A549 (cell line): ENCODE data around the gene ZBTB16.

Experiments used
- HOXA7 ChIP-seq: fragments of 250-450 bp; sonication (Bioruptor Pico); IDR thresholded peaks from 2 replicates; pipeline ENCODE4 v1.5.0; 2020; ENCODE audit warnings: mild to moderate bottlenecking, moderate library complexity
- HOXB5 ChIP-seq: fragments of 250-450 bp; sonication (Bioruptor Pico); IDR thresholded peaks from 2 replicates; pipeline ENCODE4 v1.5.0; 2020; ENCODE audit warnings: mild to moderate bottlenecking, moderate library complexity
- JUNB ChIP-seq: fragments of >200 bp; sonication (Bioruptor Twin); formaldehyde crosslinking; IDR thresholded peaks from 2 replicates; pipeline ENCODE4 v1.6.1; 2016
- MAFK ChIP-seq: fragments of 450-650 bp; IDR thresholded peaks from 2 replicates; pipeline ENCODE4 v1.6.1; 2014; ENCODE audit not compliant: partially characterized antibody
- PHF8 ChIP-seq: fragments of 200-600 bp; sonication (generic); IDR thresholded peaks from 2 replicates; pipeline ENCODE4 v1.6.1; 2016; ENCODE audit warnings: low read depth, mild to moderate bottlenecking, antibody characterized with exemption, moderate library complexity, borderline replicate concordance
- POLR2A ChIP-seq: IDR thresholded peaks from 2 replicates; pipeline ENCODE4 v1.6.1; 2012; ENCODE audit warnings: mild to moderate bottlenecking, low read length
- RARB ChIP-seq: fragments of 250-450 bp; sonication (Bioruptor Pico); IDR thresholded peaks from 2 replicates; pipeline ENCODE4 v1.8.0; 2021; ENCODE audit warnings: mild to moderate bottlenecking, moderate library complexity
- RFX5 ChIP-seq: fragments of 450-650 bp; IDR thresholded peaks from 2 replicates; pipeline ENCODE4 v1.7.1; 2014; ENCODE audit warnings: antibody characterized with exemption, mild to moderate bottlenecking, moderate library complexity
- ZFP36 ChIP-seq: fragments of 450-650 bp; IDR thresholded peaks from 2 replicates; pipeline ENCODE4 v1.6.1; 2014; ENCODE audit warnings: borderline replicate concordance; ENCODE audit not compliant: partially characterized antibody
- TF ChIP-seq, protein P1 (sequence below): fragments of 250-450 bp; sonication (Bioruptor Pico); IDR thresholded peaks from 2 replicates; pipeline ENCODE4 v1.5.0; 2021; ENCODE audit warnings: mild to moderate bottlenecking, moderate library complexity, borderline replicate concordance
- TF ChIP-seq, protein P2 (sequence below): fragments of >200 bp; sonication (Bioruptor Twin); formaldehyde crosslinking; IDR thresholded peaks from 3 replicates; pipeline ENCODE4 v1.5.1; 2016
- TF ChIP-seq, protein P3 (sequence below): fragments of 200-600 bp; sonication (generic); IDR thresholded peaks from 2 replicates; pipeline ENCODE4 v1.6.1; 2016; ENCODE audit warnings: antibody characterized with exemption, mild to moderate bottlenecking, moderate library complexity
- TF ChIP-seq, protein P4 (sequence below): IDR thresholded peaks from 2 replicates; pipeline ENCODE4 v1.6.1; 2012
- TF ChIP-seq, protein P5 (sequence below): fragments of 450-650 bp; IDR thresholded peaks from 2 replicates; pipeline ENCODE4 v1.6.1; 2014; ENCODE audit warnings: antibody characterized with exemption

DNA sequence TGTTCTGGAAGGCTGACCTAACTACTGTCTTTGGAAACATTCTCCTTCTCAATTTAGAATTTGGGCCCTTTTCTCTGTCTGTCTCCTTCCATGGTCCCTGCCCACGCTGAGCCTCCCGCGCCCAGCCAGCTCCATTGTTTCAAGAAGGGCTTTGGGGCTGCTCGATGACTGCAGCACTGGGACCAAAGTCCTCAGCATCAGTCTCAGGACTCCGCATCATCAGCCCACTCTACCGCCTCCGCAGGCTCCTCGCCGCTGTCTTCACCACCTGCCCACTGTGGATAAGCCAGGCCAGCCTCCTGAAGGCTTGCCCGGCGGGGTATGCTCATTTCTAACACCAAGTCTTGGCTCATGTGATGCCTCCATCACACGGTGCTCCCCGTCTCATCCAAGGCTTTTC lies 81.3 kb downstream of the ZBTB16 start:
- TF ChIP-seq, protein P1, sequence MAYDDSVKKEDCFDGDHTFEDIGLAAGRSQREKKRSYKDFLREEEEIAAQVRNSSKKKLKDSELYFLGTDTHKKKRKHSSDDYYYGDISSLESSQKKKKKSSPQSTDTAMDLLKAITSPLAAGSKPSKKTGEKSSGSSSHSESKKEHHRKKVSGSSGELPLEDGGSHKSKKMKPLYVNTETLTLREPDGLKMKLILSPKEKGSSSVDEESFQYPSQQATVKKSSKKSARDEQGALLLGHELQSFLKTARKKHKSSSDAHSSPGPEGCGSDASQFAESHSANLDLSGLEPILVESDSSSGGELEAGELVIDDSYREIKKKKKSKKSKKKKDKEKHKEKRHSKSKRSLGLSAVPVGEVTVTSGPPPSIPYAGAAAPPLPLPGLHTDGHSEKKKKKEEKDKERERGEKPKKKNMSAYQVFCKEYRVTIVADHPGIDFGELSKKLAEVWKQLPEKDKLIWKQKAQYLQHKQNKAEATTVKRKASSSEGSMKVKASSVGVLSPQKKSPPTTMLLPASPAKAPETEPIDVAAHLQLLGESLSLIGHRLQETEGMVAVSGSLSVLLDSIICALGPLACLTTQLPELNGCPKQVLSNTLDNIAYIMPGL = no peak
- no peak for TF ChIP-seq RARB (CRISPR knock-in tag)
- TF ChIP-seq, protein P2, sequence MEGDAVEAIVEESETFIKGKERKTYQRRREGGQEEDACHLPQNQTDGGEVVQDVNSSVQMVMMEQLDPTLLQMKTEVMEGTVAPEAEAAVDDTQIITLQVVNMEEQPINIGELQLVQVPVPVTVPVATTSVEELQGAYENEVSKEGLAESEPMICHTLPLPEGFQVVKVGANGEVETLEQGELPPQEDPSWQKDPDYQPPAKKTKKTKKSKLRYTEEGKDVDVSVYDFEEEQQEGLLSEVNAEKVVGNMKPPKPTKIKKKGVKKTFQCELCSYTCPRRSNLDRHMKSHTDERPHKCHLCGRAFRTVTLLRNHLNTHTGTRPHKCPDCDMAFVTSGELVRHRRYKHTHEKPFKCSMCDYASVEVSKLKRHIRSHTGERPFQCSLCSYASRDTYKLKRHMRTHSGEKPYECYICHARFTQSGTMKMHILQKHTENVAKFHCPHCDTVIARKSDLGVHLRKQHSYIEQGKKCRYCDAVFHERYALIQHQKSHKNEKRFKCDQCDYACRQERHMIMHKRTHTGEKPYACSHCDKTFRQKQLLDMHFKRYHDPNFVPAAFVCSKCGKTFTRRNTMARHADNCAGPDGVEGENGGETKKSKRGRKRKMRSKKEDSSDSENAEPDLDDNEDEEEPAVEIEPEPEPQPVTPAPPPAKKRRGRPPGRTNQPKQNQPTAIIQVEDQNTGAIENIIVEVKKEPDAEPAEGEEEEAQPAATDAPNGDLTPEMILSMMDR = no peak
- TF ChIP-seq HOXA7 (CRISPR knock-in tag) = no peak
- TF ChIP-seq, protein P3, sequence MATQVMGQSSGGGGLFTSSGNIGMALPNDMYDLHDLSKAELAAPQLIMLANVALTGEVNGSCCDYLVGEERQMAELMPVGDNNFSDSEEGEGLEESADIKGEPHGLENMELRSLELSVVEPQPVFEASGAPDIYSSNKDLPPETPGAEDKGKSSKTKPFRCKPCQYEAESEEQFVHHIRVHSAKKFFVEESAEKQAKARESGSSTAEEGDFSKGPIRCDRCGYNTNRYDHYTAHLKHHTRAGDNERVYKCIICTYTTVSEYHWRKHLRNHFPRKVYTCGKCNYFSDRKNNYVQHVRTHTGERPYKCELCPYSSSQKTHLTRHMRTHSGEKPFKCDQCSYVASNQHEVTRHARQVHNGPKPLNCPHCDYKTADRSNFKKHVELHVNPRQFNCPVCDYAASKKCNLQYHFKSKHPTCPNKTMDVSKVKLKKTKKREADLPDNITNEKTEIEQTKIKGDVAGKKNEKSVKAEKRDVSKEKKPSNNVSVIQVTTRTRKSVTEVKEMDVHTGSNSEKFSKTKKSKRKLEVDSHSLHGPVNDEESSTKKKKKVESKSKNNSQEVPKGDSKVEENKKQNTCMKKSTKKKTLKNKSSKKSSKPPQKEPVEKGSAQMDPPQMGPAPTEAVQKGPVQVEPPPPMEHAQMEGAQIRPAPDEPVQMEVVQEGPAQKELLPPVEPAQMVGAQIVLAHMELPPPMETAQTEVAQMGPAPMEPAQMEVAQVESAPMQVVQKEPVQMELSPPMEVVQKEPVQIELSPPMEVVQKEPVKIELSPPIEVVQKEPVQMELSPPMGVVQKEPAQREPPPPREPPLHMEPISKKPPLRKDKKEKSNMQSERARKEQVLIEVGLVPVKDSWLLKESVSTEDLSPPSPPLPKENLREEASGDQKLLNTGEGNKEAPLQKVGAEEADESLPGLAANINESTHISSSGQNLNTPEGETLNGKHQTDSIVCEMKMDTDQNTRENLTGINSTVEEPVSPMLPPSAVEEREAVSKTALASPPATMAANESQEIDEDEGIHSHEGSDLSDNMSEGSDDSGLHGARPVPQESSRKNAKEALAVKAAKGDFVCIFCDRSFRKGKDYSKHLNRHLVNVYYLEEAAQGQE = no peak
- no peak for TF ChIP-seq MAFK
- TF ChIP-seq POLR2A = no peak
- TF ChIP-seq JUNB = no peak
- no peak for TF ChIP-seq RFX5
- TF ChIP-seq, protein P4, sequence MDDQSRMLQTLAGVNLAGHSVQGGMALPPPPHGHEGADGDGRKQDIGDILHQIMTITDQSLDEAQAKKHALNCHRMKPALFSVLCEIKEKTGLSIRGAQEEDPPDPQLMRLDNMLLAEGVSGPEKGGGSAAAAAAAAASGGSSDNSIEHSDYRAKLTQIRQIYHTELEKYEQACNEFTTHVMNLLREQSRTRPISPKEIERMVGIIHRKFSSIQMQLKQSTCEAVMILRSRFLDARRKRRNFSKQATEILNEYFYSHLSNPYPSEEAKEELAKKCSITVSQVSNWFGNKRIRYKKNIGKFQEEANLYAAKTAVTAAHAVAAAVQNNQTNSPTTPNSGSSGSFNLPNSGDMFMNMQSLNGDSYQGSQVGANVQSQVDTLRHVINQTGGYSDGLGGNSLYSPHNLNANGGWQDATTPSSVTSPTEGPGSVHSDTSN = no peak
- TF ChIP-seq PHF8 = no peak
- TF ChIP-seq HOXB5 (CRISPR knock-in tag) = no peak
- no peak for TF ChIP-seq ZFP36
- TF ChIP-seq, protein P5, sequence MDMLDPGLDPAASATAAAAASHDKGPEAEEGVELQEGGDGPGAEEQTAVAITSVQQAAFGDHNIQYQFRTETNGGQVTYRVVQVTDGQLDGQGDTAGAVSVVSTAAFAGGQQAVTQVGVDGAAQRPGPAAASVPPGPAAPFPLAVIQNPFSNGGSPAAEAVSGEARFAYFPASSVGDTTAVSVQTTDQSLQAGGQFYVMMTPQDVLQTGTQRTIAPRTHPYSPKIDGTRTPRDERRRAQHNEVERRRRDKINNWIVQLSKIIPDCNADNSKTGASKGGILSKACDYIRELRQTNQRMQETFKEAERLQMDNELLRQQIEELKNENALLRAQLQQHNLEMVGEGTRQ = no peak
